Smooth muscle cell (in vitro differentiated cells): ENCODE measurements around the gene GALNT5. TPM values are rescaled to one million over a fixed set of nuclear protein-coding genes. Genes with fewer than 3 reads are reported as not detected.
A peak's percentile ranks its signal among the peaks of the same experiment; 100 is the strongest.

Experiments
- DNase-seq: peaks from one replicate; lab custom pipeline; 2025; ENCODE audit not compliant: unreplicated experiment; lab: John Stamatoyannopoulos, UW
- H2AFZ ChIP-seq: fragments of 200-600 bp; sonication (generic); 2 replicates; pipeline ENCODE4 v1.6.0; 2016; ENCODE audit warnings: antibody characterized with exemption, low read depth, mild to moderate bottlenecking
- H3F3A ChIP-seq: fragments of 200-600 bp; sonication (generic); 2 replicates; pipeline ENCODE4 v1.6.0; 2017; ENCODE audit warnings: antibody characterized with exemption, low read depth
- H3K27ac ChIP-seq: fragments of 200-600 bp; sonication (generic); 2 replicates; pipeline ENCODE4 v1.5.1; 2016; ENCODE audit warnings: low read depth, mild to moderate bottlenecking
- H3K27me3 ChIP-seq: fragments of 200-600 bp; sonication (generic); 2 replicates; pipeline ENCODE4 v1.6.1; 2016; ENCODE audit warnings: low read depth, mild to moderate bottlenecking
- H3K36me3 ChIP-seq: fragments of 200-600 bp; sonication (generic); 2 replicates; pipeline ENCODE4 v1.5.1; 2016; ENCODE audit warnings: low read depth
- H3K4me1 ChIP-seq: fragments of 200-600 bp; sonication (generic); 2 replicates; pipeline ENCODE4 v1.5.1; 2016; ENCODE audit warnings: low read depth
- H3K4me2 ChIP-seq: fragments of 200-600 bp; sonication (generic); 2 replicates; pipeline ENCODE4 v1.6.0; 2016; ENCODE audit warnings: mild to moderate bottlenecking
- H3K4me3 ChIP-seq: fragments of 200-600 bp; sonication (generic); 2 replicates; pipeline ENCODE4 v1.5.1; 2016; ENCODE audit warnings: mild to moderate bottlenecking
- H3K79me2 ChIP-seq: fragments of 200-600 bp; sonication (generic); 2 replicates; pipeline ENCODE4 v1.6.0; 2016; ENCODE audit warnings: low read depth, mild to moderate bottlenecking
- H3K9ac ChIP-seq: fragments of 200-600 bp; sonication (generic); 2 replicates; pipeline ENCODE4 v1.6.0; 2016; ENCODE audit warnings: low read depth
- H3K9me3 ChIP-seq: fragments of 200-600 bp; sonication (generic); replicated peaks from 2 replicates; pipeline ENCODE4 v1.5.1; 2016; ENCODE audit warnings: low read depth
- H4K20me1 ChIP-seq: fragments of 200-600 bp; sonication (generic); 2 replicates; pipeline ENCODE4 v1.6.0; 2016; ENCODE audit warnings: low read depth
- CTCF ChIP-seq: fragments of 200-600 bp; sonication (generic); IDR thresholded peaks from 2 replicates; pipeline ENCODE4 v1.5.1; 2017; ENCODE audit warnings: borderline replicate concordance, mild to moderate bottlenecking, antibody characterized with exemption; ENCODE audit not compliant: insufficient read depth, poor library complexity, severe bottlenecking
- WGBS: methylation state at CpG from one replicate; pipeline ENCODE4 v1.1.7; 2016; ENCODE audit warnings: low lambda C conversion rate; 5-methylcytosine and 5-hydroxymethylcytosine counted together
- polyA plus RNA-seq: library from polyadenylated mRNA; unstranded; fragments of >200 nt; fragmentation: Nextera tagmentation; extraction: Ambion mirVana; gene quantifications from 2 replicates; pipeline ENCODE4 v1.2.1, GENCODE V29; 2016
- total RNA-seq: library from RNA; depleted of rRNA; stranded (reverse); fragments of >200 nt; gene quantifications from 2 replicates; pipeline ENCODE4 v1.2.3, GENCODE V29; 2014

GALNT5 gene
- total and polyA plus RNA-seq, 2 experiments from 2014 or later = 1.8 to 2.0 TPM

- TF ChIP-seq CTCF = peak; percentile 87
- H3K4me3 ChIP-seq = no peak overlapping the region
- no peaks in the 10 kb centered on the region for H3K36me3 ChIP-seq
- H3K4me1 ChIP-seq = peaks cover 24% of the 10 kb centered on the region
- H3K4me2 ChIP-seq = no peak overlapping the region
- peak; percentile 23 for DNase-seq
- H4K20me1 ChIP-seq = no peaks in the 10 kb centered on the region
- peaks cover 8% of the 10 kb centered on the region for H3K27me3 ChIP-seq
- no peak overlapping the region for H2AFZ ChIP-seq
- H3K9ac ChIP-seq = no peak overlapping the region
- 72% methylated on average over 11 of the region's 11 CpGs for WGBS
- H3K9me3 ChIP-seq = no peaks in the 10 kb centered on the region
- no peaks in the 10 kb centered on the region for H3K79me2 ChIP-seq
- H3K27ac ChIP-seq = no peak overlapping the region
- H3F3A ChIP-seq = no peaks in the 10 kb centered on the region
Observed at GRCh38 chr2:157327621-157328500, 70.4 kb downstream of the GALNT5 start.

GRCh38 chr2:157329524-157329923 is 72.0 kb downstream of the GALNT5 start:
- Histone ChIP-seq H3K4me2 (no peak overlapping the region), H3K9ac (no peak overlapping the region), H3K79me2 (no peaks in the 10 kb centered on the region), H4K20me1 (no peaks in the 10 kb centered on the region), H3K9me3 (no peaks in the 10 kb centered on the region), H3K4me1 (peaks cover 19% of the 10 kb centered on the region), H3F3A (no peaks in the 10 kb centered on the region), H3K27ac (no peak overlapping the region), H2AFZ (no peak overlapping the region), H3K4me3 (no peak overlapping the region), H3K27me3 (peaks cover 20% of the 10 kb centered on the region), H3K36me3 (no peaks in the 10 kb centered on the region)
- DNase-seq = no peak
- WGBS = 92% methylated on average over 9 of the region's 9 CpGs
- no peak for TF ChIP-seq CTCF

GRCh38 chr2:157333304-157334047 is 76.0 kb downstream of the GALNT5 start:
- H3K9me3 ChIP-seq = no peaks in the 10 kb centered on the region
- no peak overlapping the region for H3K4me2 ChIP-seq
- no peaks in the 10 kb centered on the region for H3K79me2 ChIP-seq

More at GRCh38 chr2:157333304-157334047, 76.0 kb downstream of the GALNT5 start:
- Histone ChIP-seq H3K36me3 (no peaks in the 10 kb centered on the region), H3K27ac (no peak overlapping the region), H3K9ac (no peak overlapping the region), H3K4me1 (no peaks in the 10 kb centered on the region), H3K27me3 (peaks cover 20% of the 10 kb centered on the region), H3K4me3 (no peak overlapping the region), H2AFZ (no peak overlapping the region), H3F3A (no peaks in the 10 kb centered on the region), H4K20me1 (no peaks in the 10 kb centered on the region)
- no peak for DNase-seq
- no peak for TF ChIP-seq CTCF
- 91% methylated on average over 2 of the region's 2 CpGs for WGBS
